Measurements from ENCODE around the gene SPECC1.

DNA sequence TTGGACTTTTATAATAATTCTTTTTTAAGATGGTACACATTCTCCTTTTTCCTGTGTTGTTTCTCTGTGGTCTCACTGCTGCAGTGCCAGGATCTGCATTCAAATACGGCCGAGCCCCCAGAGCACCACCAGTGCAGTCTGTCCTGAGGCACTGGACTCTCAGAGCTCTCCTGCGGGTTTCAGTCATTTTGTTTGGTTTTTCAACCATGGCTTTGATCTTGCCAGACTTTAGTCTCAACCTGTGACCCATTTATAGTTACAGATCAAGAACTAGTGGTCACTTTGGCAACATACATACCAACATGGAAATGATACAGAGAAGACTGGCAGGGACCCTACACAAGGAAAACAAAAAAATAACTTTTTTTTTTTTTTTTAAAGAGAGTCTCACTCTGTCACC lies 280.8 kb downstream of the SPECC1 start:
- TF ChIP-seq CTCF (IDR thresholded peaks at IDR 0.05; ENCODE audit: low read length) (no peak), EZH2 (IDR thresholded peaks at IDR 0.05; ENCODE audit: borderline replicate concordance, low read length) (no peak)

Data from OCI-LY1 (cell line).